Astrocyte of the spinal cord (primary cell): Measurements from ENCODE around the gene REG4.
A peak's percentile ranks its signal among the peaks of the same experiment; 100 is the strongest.

Experiments
- DNase-seq: peaks from one replicate; pipeline ENCODE4 v3.0.0; 2011; ENCODE audit warnings: low read depth, low spot score
- H3K4me3 ChIP-seq: 2 replicates; pipeline ENCODE4 v1.5.1; 2011; ENCODE audit warnings: low read depth, mild to moderate bottlenecking, low read length, moderate library complexity
- in situ Hi-C: cut with HindIII; loops from 2 replicates; pipeline ENCODE4 v1.10.0; 2017; ENCODE audit warnings: low sequenced_read_pairs
- TF ChIP-seq, protein P1 (sequence below): IDR thresholded peaks from 2 replicates; pipeline ENCODE4 v1.5.1; 2012; ENCODE audit warnings: low read depth, mild to moderate bottlenecking, low read length, inconsistent platforms

REG4 gene

DNA sequence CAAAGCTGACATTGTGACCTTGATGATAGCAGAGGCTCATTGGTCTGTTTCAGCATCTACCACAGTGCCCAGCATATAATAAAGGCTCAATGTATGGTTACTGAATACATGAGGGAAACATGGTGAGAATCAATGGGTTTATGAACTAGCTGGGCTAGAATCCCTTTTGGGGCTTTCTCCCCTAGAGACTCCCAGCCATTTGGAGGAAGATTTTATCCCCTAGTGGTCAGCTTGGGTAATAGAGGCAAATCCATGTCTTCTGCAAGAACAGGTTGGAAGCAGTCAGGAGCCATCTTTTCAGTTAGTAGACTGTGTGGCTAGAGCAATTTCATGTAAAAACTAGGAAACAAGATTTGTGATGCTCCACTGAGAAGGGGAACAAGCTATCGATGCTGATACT lies 15.8 kb upstream of the REG4 start:
- TF ChIP-seq, protein P1, sequence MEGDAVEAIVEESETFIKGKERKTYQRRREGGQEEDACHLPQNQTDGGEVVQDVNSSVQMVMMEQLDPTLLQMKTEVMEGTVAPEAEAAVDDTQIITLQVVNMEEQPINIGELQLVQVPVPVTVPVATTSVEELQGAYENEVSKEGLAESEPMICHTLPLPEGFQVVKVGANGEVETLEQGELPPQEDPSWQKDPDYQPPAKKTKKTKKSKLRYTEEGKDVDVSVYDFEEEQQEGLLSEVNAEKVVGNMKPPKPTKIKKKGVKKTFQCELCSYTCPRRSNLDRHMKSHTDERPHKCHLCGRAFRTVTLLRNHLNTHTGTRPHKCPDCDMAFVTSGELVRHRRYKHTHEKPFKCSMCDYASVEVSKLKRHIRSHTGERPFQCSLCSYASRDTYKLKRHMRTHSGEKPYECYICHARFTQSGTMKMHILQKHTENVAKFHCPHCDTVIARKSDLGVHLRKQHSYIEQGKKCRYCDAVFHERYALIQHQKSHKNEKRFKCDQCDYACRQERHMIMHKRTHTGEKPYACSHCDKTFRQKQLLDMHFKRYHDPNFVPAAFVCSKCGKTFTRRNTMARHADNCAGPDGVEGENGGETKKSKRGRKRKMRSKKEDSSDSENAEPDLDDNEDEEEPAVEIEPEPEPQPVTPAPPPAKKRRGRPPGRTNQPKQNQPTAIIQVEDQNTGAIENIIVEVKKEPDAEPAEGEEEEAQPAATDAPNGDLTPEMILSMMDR: peak; percentile 41
- no peak overlapping the region for H3K4me3 ChIP-seq
- DNase-seq: no peak
- in situ Hi-C loops: no loop called here

DNA sequence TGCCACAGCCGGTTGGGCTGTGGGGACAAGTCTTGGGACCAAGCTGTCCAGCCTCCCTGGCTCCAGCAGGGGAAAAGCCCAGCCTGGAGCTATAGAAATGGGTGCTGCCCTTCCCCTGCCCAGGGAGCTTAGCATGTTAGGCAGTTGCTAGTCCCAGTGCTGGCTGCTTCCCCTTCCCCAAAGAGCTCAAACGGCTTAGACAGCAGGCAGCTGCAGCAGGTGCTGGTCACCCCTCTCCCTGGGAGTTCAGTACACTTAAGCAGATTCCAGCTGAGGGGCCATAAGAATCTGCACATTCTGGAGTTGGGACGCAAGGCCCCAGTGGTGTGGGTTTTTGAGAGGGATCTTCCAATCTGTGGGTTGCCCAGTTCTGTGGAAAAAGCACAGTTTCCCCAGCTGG lies 11.1 kb upstream of the REG4 start:
- H3K4me3 ChIP-seq: no peak overlapping the region
- in situ Hi-C loops: no loop called here
- DNase-seq: no peak
- TF ChIP-seq, protein P1: no peak

DNA sequence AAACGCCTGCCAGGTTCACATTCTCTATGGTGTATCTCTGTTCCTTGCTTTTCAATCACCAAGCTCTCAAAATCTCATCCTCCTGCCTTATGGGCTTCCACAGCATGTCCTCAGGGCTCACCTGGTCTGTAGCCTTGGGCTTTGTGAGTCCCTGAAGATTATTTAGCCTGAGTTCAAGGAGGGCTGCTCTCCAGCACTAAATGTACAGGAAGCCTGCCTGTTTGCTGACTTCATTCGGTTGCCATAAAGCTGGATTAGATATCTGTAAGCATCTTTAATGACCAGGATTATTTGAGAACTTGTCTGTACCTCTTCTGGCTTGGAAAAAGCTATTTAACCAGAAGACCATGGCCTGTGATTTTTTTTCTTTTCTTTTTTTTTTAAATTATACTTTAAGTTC lies 6.9 kb upstream of the REG4 start:
- DNase-seq: no peak
- in situ Hi-C loops: no loop called here
- H3K4me3 ChIP-seq: no peak overlapping the region
- TF ChIP-seq, protein P1: no peak

DNA sequence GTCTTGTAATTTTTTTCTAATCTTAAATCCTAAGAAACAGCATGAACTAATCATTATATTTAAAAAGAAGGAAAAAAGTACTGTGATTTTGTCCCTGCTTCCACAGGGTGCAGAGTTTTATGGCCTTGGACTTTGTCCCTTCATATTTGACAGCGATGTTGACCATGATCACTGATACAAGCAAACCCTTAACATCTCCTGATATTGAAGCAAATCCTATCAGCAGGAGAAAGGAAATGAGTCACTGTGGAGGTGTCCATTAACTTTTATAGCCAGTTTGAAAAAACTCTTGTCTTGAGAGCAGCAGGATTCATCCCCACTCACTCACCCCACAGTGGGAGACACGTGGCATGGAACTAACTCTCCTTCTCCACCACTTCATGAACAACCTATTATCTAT lies 5.1 kb upstream of the REG4 start:
- TF ChIP-seq, protein P1: no peak

DNA sequence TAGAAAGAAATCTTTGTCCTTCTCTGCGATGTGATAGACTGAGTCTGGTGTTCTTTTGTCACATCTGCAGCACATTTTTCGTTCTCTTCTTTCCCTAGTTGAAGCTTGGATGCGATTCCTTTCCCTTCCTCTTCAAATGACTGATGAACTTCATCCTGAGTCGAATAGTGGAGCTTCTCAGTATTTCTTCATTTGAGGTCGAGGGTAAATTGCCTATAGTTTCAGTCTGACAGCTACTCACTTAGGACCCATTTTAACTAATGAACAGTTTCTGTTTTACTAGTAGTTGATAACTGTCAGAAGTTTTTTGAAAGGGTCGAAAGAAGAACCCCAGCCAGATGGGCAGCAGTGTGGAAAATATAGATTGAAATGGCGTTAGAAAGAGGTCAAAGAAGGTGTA lies 4.7 kb upstream of the REG4 start:
- no peak for DNase-seq
- no peak overlapping the region for H3K4me3 ChIP-seq
- TF ChIP-seq, protein P1: no peak
- in situ Hi-C loops: no loop called here

More for the DNA sequence above, 5.1 kb upstream of the REG4 start:
- H3K4me3 ChIP-seq: no peak overlapping the region
- DNase-seq: peak; percentile 43
- in situ Hi-C loops: no loop called here

DNA sequence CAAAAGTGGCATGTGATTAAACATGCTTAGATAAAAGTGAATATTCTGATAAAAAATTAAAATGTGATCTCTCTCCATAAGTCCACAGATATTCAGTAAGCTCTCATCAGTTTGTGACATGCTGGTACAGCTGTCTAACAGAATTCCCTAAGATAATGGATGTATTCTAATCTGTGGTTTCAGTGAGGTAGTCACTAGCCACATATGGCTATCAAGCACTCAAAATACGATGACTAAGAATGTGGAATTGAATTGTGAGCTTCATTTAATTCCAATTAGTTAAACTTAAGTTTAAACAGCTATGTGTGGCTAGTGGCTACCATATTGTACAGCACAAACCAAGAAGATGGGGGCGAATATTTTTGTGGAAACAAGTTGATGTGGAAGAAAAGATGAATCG lies 4.1 kb upstream of the REG4 start:
- peak; percentile 59 for DNase-seq
- TF ChIP-seq, protein P1: no peak
- no peak overlapping the region for H3K4me3 ChIP-seq
- in situ Hi-C loops: no loop called here

DNA sequence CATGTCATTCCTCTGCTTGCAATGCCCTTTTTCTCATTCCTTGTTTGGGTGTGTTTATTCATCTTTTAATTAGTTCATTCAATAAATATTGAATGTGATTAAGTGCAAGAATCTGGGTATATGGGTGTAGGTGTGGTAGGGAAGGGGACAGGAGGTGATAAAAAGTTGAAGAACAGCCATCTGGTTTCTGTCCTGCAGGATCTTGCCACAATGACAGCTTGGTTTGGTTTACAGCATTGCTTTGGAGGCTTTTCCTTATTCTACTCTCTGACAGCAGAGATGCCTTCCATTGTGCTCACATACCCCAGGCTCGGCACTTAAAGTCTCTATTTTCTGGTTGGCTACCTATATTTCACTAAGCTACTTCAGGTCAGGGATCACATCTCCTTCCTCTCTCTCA lies 3.0 kb upstream of the REG4 start:
- no peak overlapping the region for H3K4me3 ChIP-seq
- in situ Hi-C loops: no loop called here
- TF ChIP-seq, protein P1: no peak
- no peak for DNase-seq
